ENCODE measurements around the gene SEL1L2.
"Not testable (repeated sequence)": the region's sequence is repeated elsewhere in the genome, so short reads cannot be mapped to it uniquely, and the experiment has no call there.

SEL1L2 gene

GRCh38 chr20:13990465-13990864 lies at the start of gene SEL1L2:
Gene SEL1L2 (minus strand): TSS chr20:13990614. CDS start chr20:13990534, 80 bp downstream.
- no peak for DNase-seq (ENCODE audit: low read depth in 3 of 3, low spot score in 1 of 3)

GRCh38 chr20:14036567-14036966 lies 46.2 kb upstream of the SEL1L2 start:
- no peak for DNase-seq (ENCODE audit: low read depth in 3 of 3, low spot score in 1 of 3)

- DNase-seq (ENCODE audit: low read depth in 3 of 3, low spot score in 1 of 3), result no peak
Observed at GRCh38 chr20:14033310-14033709, 42.9 kb upstream of the SEL1L2 start.

GRCh38 chr20:14030991-14031390 lies 40.6 kb upstream of the SEL1L2 start:
- no peak for DNase-seq (ENCODE audit: low read depth in 3 of 3, low spot score in 1 of 3)

- no peak for DNase-seq (ENCODE audit: low read depth in 3 of 3, low spot score in 1 of 3)
Observed at GRCh38 chr20:14012671-14013070, 22.3 kb upstream of the SEL1L2 start.

GRCh38 chr20:14009208-14009607 lies 18.8 kb upstream of the SEL1L2 start:
- DNase-seq (ENCODE audit: low read depth in 3 of 3, low spot score in 1 of 3), result no peak

- no peak for DNase-seq (ENCODE audit: low read depth in 3 of 3, low spot score in 1 of 3)
Observed at GRCh38 chr20:14005996-14006395, 15.6 kb upstream of the SEL1L2 start.

- no peak for DNase-seq (ENCODE audit: low read depth in 3 of 3, low spot score in 1 of 3)
Observed at GRCh38 chr20:14000917-14001316, 10.5 kb upstream of the SEL1L2 start.

GRCh38 chr20:13996265-13996664 lies 5.9 kb upstream of the SEL1L2 start:
- no peak for DNase-seq (ENCODE audit: low read depth in 3 of 3, low spot score in 1 of 3)

- no peak for DNase-seq (ENCODE audit: low read depth in 3 of 3, low spot score in 1 of 3)
Observed at GRCh38 chr20:13995841-13996240, 5.4 kb upstream of the SEL1L2 start.

GRCh38 chr20:13995086-13995665 lies 4.8 kb upstream of the SEL1L2 start, which contains the start of gene MACROD2:
Gene MACROD2 (plus strand): TSS chr20:13995516.
- DNase-seq (ENCODE audit: low read depth in 3 of 3, low spot score in 1 of 3), result no peak

GRCh38 chr20:13991955-13992354 lies 1.5 kb upstream of the SEL1L2 start:
- not testable (repeated sequence) for DNase-seq (ENCODE audit: low read depth in 3 of 3, low spot score in 1 of 3)

- DNase-seq (ENCODE audit: low read depth in 3 of 3, low spot score in 1 of 3), result no peak
Observed at GRCh38 chr20:13991311-13991710, 897 bp upstream of the SEL1L2 start.

- DNase-seq (ENCODE audit: low read depth in 3 of 3, low spot score in 1 of 3), result no peak
Observed at GRCh38 chr20:13984211-13984610, 6.2 kb downstream of the SEL1L2 start.

- no peak for DNase-seq (ENCODE audit: low read depth in 3 of 3, low spot score in 1 of 3)
Observed at GRCh38 chr20:13960525-13960924, 29.9 kb downstream of the SEL1L2 start.

- no peak for DNase-seq (ENCODE audit: low read depth in 3 of 3, low spot score in 1 of 3)
Observed at GRCh38 chr20:13960119-13960518, 30.3 kb downstream of the SEL1L2 start.

GRCh38 chr20:13953227-13953626 lies 37.2 kb downstream of the SEL1L2 start:
- DNase-seq (ENCODE audit: low read depth in 3 of 3, low spot score in 1 of 3), result no peak

GRCh38 chr20:13947719-13948118 lies 42.7 kb downstream of the SEL1L2 start:
- no peak for DNase-seq (ENCODE audit: low read depth in 3 of 3, low spot score in 1 of 3)

GRCh38 chr20:13941031-13941430 lies 49.4 kb downstream of the SEL1L2 start:
- no peak for DNase-seq (ENCODE audit: low read depth in 3 of 3, low spot score in 1 of 3)

GRCh38 chr20:13936781-13937576 lies 53.4 kb downstream of the SEL1L2 start:
- DNase-seq (ENCODE audit: low read depth in 3 of 3, low spot score in 1 of 3), result no peak

GRCh38 chr20:13934992-13935894 lies 55.2 kb downstream of the SEL1L2 start:
- no peak for DNase-seq (ENCODE audit: low read depth in 3 of 3, low spot score in 1 of 3)

- no peak for DNase-seq (ENCODE audit: low read depth in 3 of 3, low spot score in 1 of 3)
Observed at GRCh38 chr20:13930281-13930680, 60.1 kb downstream of the SEL1L2 start.
